ENCODE data around the gene TSHR.

Gene TSHR

GRCh38 chr14:81143793-81144192, 188.4 kb downstream of the TSHR start:
- ATAC-seq = no peak
- TF ChIP-seq TCF4 (CRISPR knock-in tag; IDR thresholded peaks at IDR 0.05; ENCODE audit: borderline replicate concordance) (no peak), ZC3H10 (CRISPR knock-in tag; IDR thresholded peaks at IDR 0.05) (no peak), CSDC2 (CRISPR knock-in tag; IDR thresholded peaks at IDR 0.05) (no peak), BACH2 (CRISPR knock-in tag; IDR thresholded peaks at IDR 0.05; ENCODE audit: borderline replicate concordance) (no peak), GLIS3 (CRISPR knock-in tag; IDR thresholded peaks at IDR 0.05) (no peak), TOX (CRISPR knock-in tag; IDR thresholded peaks at IDR 0.05; ENCODE audit: borderline replicate concordance) (no peak), POU6F1 (CRISPR knock-in tag; IDR thresholded peaks at IDR 0.05; ENCODE audit: borderline replicate concordance, low read depth) (no peak)
- TF ChIP-seq, protein P1, sequence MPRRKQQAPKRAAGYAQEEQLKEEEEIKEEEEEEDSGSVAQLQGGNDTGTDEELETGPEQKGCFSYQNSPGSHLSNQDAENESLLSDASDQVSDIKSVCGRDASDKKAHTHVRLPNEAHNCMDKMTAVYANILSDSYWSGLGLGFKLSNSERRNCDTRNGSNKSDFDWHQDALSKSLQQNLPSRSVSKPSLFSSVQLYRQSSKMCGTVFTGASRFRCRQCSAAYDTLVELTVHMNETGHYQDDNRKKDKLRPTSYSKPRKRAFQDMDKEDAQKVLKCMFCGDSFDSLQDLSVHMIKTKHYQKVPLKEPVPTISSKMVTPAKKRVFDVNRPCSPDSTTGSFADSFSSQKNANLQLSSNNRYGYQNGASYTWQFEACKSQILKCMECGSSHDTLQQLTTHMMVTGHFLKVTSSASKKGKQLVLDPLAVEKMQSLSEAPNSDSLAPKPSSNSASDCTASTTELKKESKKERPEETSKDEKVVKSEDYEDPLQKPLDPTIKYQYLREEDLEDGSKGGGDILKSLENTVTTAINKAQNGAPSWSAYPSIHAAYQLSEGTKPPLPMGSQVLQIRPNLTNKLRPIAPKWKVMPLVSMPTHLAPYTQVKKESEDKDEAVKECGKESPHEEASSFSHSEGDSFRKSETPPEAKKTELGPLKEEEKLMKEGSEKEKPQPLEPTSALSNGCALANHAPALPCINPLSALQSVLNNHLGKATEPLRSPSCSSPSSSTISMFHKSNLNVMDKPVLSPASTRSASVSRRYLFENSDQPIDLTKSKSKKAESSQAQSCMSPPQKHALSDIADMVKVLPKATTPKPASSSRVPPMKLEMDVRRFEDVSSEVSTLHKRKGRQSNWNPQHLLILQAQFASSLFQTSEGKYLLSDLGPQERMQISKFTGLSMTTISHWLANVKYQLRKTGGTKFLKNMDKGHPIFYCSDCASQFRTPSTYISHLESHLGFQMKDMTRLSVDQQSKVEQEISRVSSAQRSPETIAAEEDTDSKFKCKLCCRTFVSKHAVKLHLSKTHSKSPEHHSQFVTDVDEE (CRISPR knock-in tag; IDR thresholded peaks at IDR 0.05) = no peak

GRCh38 chr14:81144824-81145603, 189.6 kb downstream of the TSHR start:
- no peak for ATAC-seq
- TF ChIP-seq ARNTL (CRISPR knock-in tag; IDR thresholded peaks at IDR 0.05; ENCODE audit: borderline replicate concordance, low read depth) (no peak), ZFP3 (CRISPR knock-in tag; IDR thresholded peaks at IDR 0.05) (no peak), TOX (CRISPR knock-in tag; IDR thresholded peaks at IDR 0.05; ENCODE audit: borderline replicate concordance) (no peak), BACH2 (CRISPR knock-in tag; IDR thresholded peaks at IDR 0.05; ENCODE audit: borderline replicate concordance) (no peak), ZNF8 (CRISPR knock-in tag; IDR thresholded peaks at IDR 0.05) (no peak), ZNF70 (CRISPR knock-in tag; IDR thresholded peaks at IDR 0.05) (no peak), ISL1 (CRISPR knock-in tag; IDR thresholded peaks at IDR 0.05) (no peak)
- TF ChIP-seq, protein P2, sequence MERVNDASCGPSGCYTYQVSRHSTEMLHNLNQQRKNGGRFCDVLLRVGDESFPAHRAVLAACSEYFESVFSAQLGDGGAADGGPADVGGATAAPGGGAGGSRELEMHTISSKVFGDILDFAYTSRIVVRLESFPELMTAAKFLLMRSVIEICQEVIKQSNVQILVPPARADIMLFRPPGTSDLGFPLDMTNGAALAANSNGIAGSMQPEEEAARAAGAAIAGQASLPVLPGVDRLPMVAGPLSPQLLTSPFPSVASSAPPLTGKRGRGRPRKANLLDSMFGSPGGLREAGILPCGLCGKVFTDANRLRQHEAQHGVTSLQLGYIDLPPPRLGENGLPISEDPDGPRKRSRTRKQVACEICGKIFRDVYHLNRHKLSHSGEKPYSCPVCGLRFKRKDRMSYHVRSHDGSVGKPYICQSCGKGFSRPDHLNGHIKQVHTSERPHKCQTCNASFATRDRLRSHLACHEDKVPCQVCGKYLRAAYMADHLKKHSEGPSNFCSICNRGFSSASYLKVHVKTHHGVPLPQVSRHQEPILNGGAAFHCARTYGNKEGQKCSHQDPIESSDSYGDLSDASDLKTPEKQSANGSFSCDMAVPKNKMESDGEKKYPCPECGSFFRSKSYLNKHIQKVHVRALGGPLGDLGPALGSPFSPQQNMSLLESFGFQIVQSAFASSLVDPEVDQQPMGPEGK (CRISPR knock-in tag; IDR thresholded peaks at IDR 0.05; ENCODE audit: borderline replicate concordance) = no peak
- TF ChIP-seq, protein P3, sequence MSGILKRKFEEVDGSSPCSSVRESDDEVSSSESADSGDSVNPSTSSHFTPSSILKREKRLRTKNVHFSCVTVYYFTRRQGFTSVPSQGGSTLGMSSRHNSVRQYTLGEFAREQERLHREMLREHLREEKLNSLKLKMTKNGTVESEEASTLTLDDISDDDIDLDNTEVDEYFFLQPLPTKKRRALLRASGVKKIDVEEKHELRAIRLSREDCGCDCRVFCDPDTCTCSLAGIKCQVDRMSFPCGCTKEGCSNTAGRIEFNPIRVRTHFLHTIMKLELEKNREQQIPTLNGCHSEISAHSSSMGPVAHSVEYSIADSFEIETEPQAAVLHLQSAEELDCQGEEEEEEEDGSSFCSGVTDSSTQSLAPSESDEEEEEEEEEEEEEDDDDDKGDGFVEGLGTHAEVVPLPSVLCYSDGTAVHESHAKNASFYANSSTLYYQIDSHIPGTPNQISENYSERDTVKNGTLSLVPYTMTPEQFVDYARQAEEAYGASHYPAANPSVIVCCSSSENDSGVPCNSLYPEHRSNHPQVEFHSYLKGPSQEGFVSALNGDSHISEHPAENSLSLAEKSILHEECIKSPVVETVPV (CRISPR knock-in tag; IDR thresholded peaks at IDR 0.05) = no peak

DNA sequence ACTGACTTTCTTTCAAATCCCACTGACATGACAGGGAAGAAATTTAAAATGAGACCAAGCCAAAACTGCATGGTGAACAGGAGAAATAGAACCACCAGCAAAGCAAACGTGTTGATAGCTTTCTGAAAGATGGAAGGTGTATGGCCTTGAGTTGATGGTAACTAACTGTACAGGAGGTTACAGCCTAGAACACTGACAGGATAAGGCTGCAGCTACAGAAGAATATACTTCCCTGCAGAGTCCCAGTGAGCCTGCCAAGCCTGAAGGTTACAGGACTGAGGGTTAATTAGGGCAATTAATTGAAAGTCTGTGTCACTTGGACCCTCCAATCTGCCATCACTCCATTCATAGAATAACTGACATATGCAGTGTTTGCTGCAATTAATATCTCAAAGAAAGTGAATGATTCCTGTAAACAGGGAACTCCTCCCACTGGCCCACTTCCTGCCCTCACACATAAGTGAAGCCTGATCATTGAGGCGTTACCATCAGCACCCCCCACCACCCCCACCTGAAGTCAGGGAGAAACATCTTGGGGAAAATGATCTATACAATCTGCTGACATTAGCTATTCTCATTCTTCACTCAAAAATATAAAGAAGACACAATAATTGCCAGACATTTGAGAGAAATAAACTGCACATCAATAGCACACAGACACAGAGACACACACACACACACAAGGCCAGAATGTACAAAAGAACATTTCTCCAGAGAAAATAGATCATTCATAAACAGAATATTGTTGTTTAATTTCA, 191.9 kb downstream of the TSHR start:
- ATAC-seq = no peak
- TF ChIP-seq ZNF70 (CRISPR knock-in tag; IDR thresholded peaks at IDR 0.05) = no peak

DNA sequence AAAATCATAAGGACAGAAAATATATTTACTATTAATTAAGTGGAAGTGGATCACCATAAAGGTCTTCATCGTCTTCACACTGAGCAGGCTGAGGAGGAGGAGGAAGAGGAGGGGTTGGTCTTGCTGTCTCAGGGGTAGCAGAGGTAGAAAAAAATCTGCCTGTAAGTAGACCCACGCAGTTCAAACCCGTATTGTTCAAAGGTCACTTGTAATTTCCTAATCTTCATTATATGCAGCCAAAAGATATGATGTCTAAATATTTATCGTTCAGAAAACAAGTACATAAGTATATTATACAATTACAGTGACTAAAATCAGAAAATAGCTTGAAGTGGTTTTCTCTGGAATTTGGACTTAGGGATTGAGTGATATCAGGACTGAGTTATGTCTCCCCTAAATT, 193.2 kb downstream of the TSHR start:
- no peak for ATAC-seq
- TF ChIP-seq BACH2 (CRISPR knock-in tag; IDR thresholded peaks at IDR 0.05; ENCODE audit: borderline replicate concordance) (no peak), ZNF8 (CRISPR knock-in tag; IDR thresholded peaks at IDR 0.05) (no peak), CREB5 (CRISPR knock-in tag; IDR thresholded peaks at IDR 0.05; ENCODE audit: low read depth) (no peak), ESRRG (CRISPR knock-in tag; IDR thresholded peaks at IDR 0.05) (no peak), TOX (CRISPR knock-in tag; IDR thresholded peaks at IDR 0.05; ENCODE audit: borderline replicate concordance) (no peak), OSR1 (CRISPR knock-in tag; IDR thresholded peaks at IDR 0.05) (no peak), SNAI2 (CRISPR knock-in tag; IDR thresholded peaks at IDR 0.05) (no peak), PPARA (CRISPR knock-in tag; IDR thresholded peaks at IDR 0.05; ENCODE audit: borderline replicate concordance) (no peak), CSDC2 (CRISPR knock-in tag; IDR thresholded peaks at IDR 0.05) (no peak), ZC3H10 (CRISPR knock-in tag; IDR thresholded peaks at IDR 0.05) (no peak), ZFP3 (CRISPR knock-in tag; IDR thresholded peaks at IDR 0.05) (no peak)
- TF ChIP-seq, protein P3 (CRISPR knock-in tag; IDR thresholded peaks at IDR 0.05) = no peak
- TF ChIP-seq, protein P2 (CRISPR knock-in tag; IDR thresholded peaks at IDR 0.05; ENCODE audit: borderline replicate concordance) = no peak

Measured in SK-N-SH treated with all-trans-retinoic acid at 6 μM for 48 hours (cell line).